Kidney (tissue), 14 donors: Measurements from ENCODE around the gene HBZ. TPM values are rescaled to one million over a fixed set of nuclear protein-coding genes. Genes with fewer than 3 reads are reported as not detected.

Source experiments
- DNase-seq, 5 donors: peaks; one replicate each; pipeline ENCODE4 v3.0.0-alpha.2; 2013 to 2020
- FAIRE-seq: peaks from 2 replicates; lab custom pipeline; 2012; peaks lifted over from hg19 to GRCh38; lab: Jason Lieb, UNC
- H3K27ac ChIP-seq, 2 donors: one replicate each; pipeline ENCODE4 v1.7.0; 2013; ENCODE audit warnings: low read depth in 2 of 2, low read length in 2 of 2, inconsistent platforms in 1 of 2
- H3K27me3 ChIP-seq: one replicate; pipeline ENCODE4 v1.7.1; 2013; ENCODE audit warnings: low read length, inconsistent platforms; ENCODE audit not compliant: control insufficient read depth, insufficient read depth
- H3K36me3 ChIP-seq, 3 donors: one replicate each; pipeline versions ENCODE4 v1.7.0 to v1.7.1; 2013; ENCODE audit warnings: low read length in 3 of 3, control low read depth in 1 of 3, inconsistent platforms in 1 of 3; ENCODE audit not compliant: insufficient read depth in 3 of 3, control insufficient read depth in 2 of 3
- H3K4me1 ChIP-seq, 3 donors: one replicate each; pipeline versions ENCODE4 v1.7.0 to v1.7.1; 2013; ENCODE audit warnings: low read length in 3 of 3, inconsistent platforms in 1 of 3, low read depth in 1 of 3; ENCODE audit not compliant: control insufficient read depth in 2 of 3, insufficient read depth in 2 of 3
- H3K4me3 ChIP-seq, 3 donors: one replicate each; pipeline versions ENCODE4 v1.7.0 to v1.8.1; 2013; ENCODE audit warnings: low read length in 3 of 3, control low read depth in 1 of 3, inconsistent platforms in 1 of 3
- H3K9ac ChIP-seq, 3 donors: one replicate each; pipeline versions ENCODE4 v1.7.0 to v1.7.1; 2013; ENCODE audit warnings: low read length in 3 of 3, control low read depth in 1 of 3, inconsistent platforms in 1 of 3
- H3K9me3 ChIP-seq, 3 donors: one replicate each; pipeline versions ENCODE4 v1.7.0 to v1.7.1; 2013; ENCODE audit warnings: low read length in 3 of 3, control low read depth in 1 of 3, inconsistent platforms in 1 of 3; ENCODE audit not compliant: control insufficient read depth in 2 of 3, insufficient read depth in 1 of 3
- intact Hi-C: fragments of 100-400 bp; cut with DNase I; formaldehyde crosslinking; loops from one replicate; pipeline ENCODE4 v1.11.1; 2022
- polyA plus RNA-seq: library from polyadenylated mRNA; stranded (reverse); fragments of 350-450 nt; fragmentation: Illumina TruSeq; extraction: RNeasy Lipid Tissue Mini Kit (QIAGEN cat#74804); gene quantifications from one replicate; pipeline ENCODE4 v1.2.3, GENCODE V29; 2014; ENCODE audit warnings: low read depth, low replicate concordance; ENCODE audit not compliant: insufficient read depth
- total RNA-seq: library from RNA; stranded (reverse); fragmentation: NEBNext Ultra II Directional; extraction: Animal tissue kit (Norgen Biotek cat#: 25700); gene quantifications from one replicate; pipeline ENCODE4 v1.2.1, GENCODE V29; 2021
- TF ChIP-seq, protein P1 (sequence below): IDR thresholded peaks from 3 replicates; pipeline ENCODE4 v1.5.1; 2012; ENCODE audit warnings: mild to moderate bottlenecking, moderate library complexity, borderline replicate concordance; ENCODE audit not compliant: insufficient read depth; ENCODE audit errors: extremely low read depth
- donor health status: control.
- donor health status: control.
- donor health status: control.
- donor health status: control.
- donor health status: control.
- donor health status: DM: yes; HTN: yes; CAD: no.
- donor health status: Normal renal cell carcinoma (clear cell type).

HBZ gene
- total and polyA plus RNA-seq, 2 donors from 2014 or later: not detected

GRCh38 chr16:164827-165538 is 12.5 kb downstream of the HBZ start:
- Histone ChIP-seq H3K9me3 (no peaks in the 10 kb centered on the region), H3K36me3 (no peaks in the 10 kb centered on the region), H3K4me1 (peaks cover 0 to 4% (median 0%) of the 10 kb centered on the region in 3 donors), H3K27ac (no peak overlapping the region), H3K9ac (no peak overlapping the region), H3K4me3 (no peak overlapping the region), H3K27me3 (peaks cover 19% of the 10 kb centered on the region)
- TF ChIP-seq, protein P1, sequence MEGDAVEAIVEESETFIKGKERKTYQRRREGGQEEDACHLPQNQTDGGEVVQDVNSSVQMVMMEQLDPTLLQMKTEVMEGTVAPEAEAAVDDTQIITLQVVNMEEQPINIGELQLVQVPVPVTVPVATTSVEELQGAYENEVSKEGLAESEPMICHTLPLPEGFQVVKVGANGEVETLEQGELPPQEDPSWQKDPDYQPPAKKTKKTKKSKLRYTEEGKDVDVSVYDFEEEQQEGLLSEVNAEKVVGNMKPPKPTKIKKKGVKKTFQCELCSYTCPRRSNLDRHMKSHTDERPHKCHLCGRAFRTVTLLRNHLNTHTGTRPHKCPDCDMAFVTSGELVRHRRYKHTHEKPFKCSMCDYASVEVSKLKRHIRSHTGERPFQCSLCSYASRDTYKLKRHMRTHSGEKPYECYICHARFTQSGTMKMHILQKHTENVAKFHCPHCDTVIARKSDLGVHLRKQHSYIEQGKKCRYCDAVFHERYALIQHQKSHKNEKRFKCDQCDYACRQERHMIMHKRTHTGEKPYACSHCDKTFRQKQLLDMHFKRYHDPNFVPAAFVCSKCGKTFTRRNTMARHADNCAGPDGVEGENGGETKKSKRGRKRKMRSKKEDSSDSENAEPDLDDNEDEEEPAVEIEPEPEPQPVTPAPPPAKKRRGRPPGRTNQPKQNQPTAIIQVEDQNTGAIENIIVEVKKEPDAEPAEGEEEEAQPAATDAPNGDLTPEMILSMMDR: no peak
- no peak for FAIRE-seq
- DNase-seq: peak in 1 of 5 donors; percentile 61
- intact Hi-C loops: no loop called here

GRCh38 chr16:165539-166374 is 13.3 kb downstream of the HBZ start, which contains the start of gene HBM:
HBM (plus strand) TSS chr16:165978; CDS start chr16:165998, 20 bp downstream.
- no peak within 1 kb of the TSS for H3K27ac ChIP-seq
- peaks cover 0 to 4% (median 0%) of the 10 kb centered on the region in 3 donors for H3K4me1 ChIP-seq
- FAIRE-seq: no peak
- H3K27me3 ChIP-seq: peaks cover 22% of the 10 kb centered on the region
- no peaks in the 10 kb centered on the region for H3K9me3 ChIP-seq
- no peak within 1 kb of the TSS for H3K9ac ChIP-seq
- no peak within 1 kb of the TSS for H3K4me3 ChIP-seq
- H3K36me3 ChIP-seq: no peaks in the 10 kb centered on the region
- TF ChIP-seq, protein P1: no peak
- intact Hi-C loops: no loop called here
- DNase-seq: peak in 1 of 5 donors; percentile 61

DNA sequence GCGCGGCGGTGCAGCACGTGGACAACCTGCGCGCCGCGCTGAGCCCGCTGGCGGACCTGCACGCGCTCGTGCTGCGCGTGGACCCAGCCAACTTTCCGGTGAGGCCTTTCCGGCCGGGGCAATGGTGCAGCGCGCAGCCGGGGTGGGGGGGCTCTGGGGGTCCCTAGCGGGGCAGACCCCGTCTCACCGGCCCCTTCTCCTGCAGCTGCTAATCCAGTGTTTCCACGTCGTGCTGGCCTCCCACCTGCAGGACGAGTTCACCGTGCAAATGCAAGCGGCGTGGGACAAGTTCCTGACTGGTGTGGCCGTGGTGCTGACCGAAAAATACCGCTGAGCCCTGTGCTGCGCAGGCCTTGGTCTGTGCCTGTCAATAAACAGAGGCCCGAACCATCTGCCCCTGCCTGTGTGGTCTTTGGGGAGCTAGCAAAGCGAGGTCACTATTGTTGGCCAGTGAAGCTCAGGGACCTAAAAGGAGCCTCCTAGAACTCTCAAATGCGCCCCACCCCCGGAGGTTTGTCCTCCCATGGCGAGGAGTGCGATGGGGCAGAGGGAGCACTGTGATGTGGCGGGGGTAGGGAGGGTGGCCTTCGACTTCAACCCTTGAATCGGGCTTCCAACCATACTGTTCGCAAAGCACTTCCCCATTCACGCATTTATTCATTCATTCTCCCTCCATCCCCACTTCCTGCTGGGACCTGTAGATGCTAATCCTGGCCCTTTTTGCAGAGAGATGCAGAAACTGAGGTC is 14.1 kb downstream of the HBZ start:
- Histone ChIP-seq H3K4me1 (peaks cover 0 to 4% (median 0%) of the 10 kb centered on the region in 3 donors), H3K36me3 (no peaks in the 10 kb centered on the region), H3K27me3 (peaks cover 28% of the 10 kb centered on the region), H3K9me3 (no peaks in the 10 kb centered on the region), H3K4me3 (no peak overlapping the region), H3K27ac (no peak overlapping the region), H3K9ac (no peak overlapping the region)
- intact Hi-C loops: no loop called here
- TF ChIP-seq, protein P1: no peak
- FAIRE-seq: no peak
- DNase-seq: peak in 1 of 5 donors; percentile 48
